Measurements from ENCODE around the gene KDM7A. TPM values are rescaled to one million over a fixed set of nuclear protein-coding genes. Genes with fewer than 3 reads are reported as not detected.

The KDM7A gene
- total RNA-seq, 1 experiment from 2014 or later: 6.6 TPM

GRCh38 chr7:140209866-140210609, 33.3 kb upstream of the KDM7A start:
- no peak overlapping the region for H3K18ac ChIP-seq (ENCODE audit: insufficient read length, low read depth, low read length)
- H3K27ac Mint-ChIP-seq: peak overlapping the region in 1 of 3 experiments; percentile 59; a peak in 1 of 7 replicates
- H3K4ac ChIP-seq (ENCODE audit: low read depth, low read length): no peak overlapping the region
- no peak overlapping the region for H3K56ac ChIP-seq (ENCODE audit: insufficient read length, low read depth, low read length)
- no peak overlapping the region for H3T11ph ChIP-seq (ENCODE audit: low read length)
- no peak overlapping the region for H2AFZ ChIP-seq (ENCODE audit: low read length)
- H2BK12ac ChIP-seq (ENCODE audit: insufficient read length, low read depth, low read length): no peak overlapping the region
- no peaks in the 10 kb centered on the region for H3K79me2 ChIP-seq (ENCODE audit: insufficient read depth, low read length)
- no peak for DNase-seq
- no peak overlapping the region for H3K27ac ChIP-seq (ENCODE audit: insufficient read length, low read depth, low read length)
- H4K20me1 ChIP-seq (ENCODE audit: control insufficient read depth, insufficient read depth, insufficient read length): no peaks in the 10 kb centered on the region
- no peak overlapping the region for H4K8ac ChIP-seq (replicated peaks; ENCODE audit: insufficient read length, low read depth, low read length)
- H3K4me3 Mint-ChIP-seq: no peak overlapping the region
- no peak overlapping the region for H2AK5ac ChIP-seq (ENCODE audit: insufficient read length, low read length)
- H3K4me1 ChIP-seq (ENCODE audit: insufficient read depth, low read length): peaks cover 8% of the 10 kb centered on the region
- no peak for TF ChIP-seq CTCF (conservative IDR thresholded peaks at IDR 0.05)
- no peaks in the 10 kb centered on the region for H3K36me3 Mint-ChIP-seq (ENCODE audit: insufficient read depth in 1 of 3, low read depth in 3 of 3)
- H3K4me1 Mint-ChIP-seq: peaks cover 16 to 18% of the 10 kb centered on the region in 2 experiments
- H2BK120ac ChIP-seq (ENCODE audit: low read depth, low read length, poor library complexity, severe bottlenecking): no peak overlapping the region
- H2BK15ac ChIP-seq (ENCODE audit: low read depth, low read length): no peak overlapping the region
- H3K79me1 ChIP-seq (ENCODE audit: insufficient read depth, low read depth, low read length, poor library complexity, severe bottlenecking): no peaks in the 10 kb centered on the region
- H4K91ac ChIP-seq (ENCODE audit: insufficient read length, low read depth, low read length): no peak overlapping the region
- H2BK20ac ChIP-seq (ENCODE audit: low read depth, low read length, poor library complexity, severe bottlenecking): no peak overlapping the region
- H3K9me3 ChIP-seq (ENCODE audit: control insufficient read depth, low read depth, low read length): no peaks in the 10 kb centered on the region
- H2BK5ac ChIP-seq (ENCODE audit: insufficient read length, low read length): no peak overlapping the region
- H3K27me3 ChIP-seq (ENCODE audit: insufficient read depth, low read length): no peaks in the 10 kb centered on the region
- H3K9me3 Mint-ChIP-seq: peaks cover 0 to 1% of the 10 kb centered on the region in 2 experiments; a peak in 3 of 5 replicates
- no peak overlapping the region for H4K5ac ChIP-seq (ENCODE audit: insufficient read length, low read depth, low read length)
- no peaks in the 10 kb centered on the region for H3K23me2 ChIP-seq (ENCODE audit: insufficient read length, low read depth, low read length, poor library complexity, severe bottlenecking)
- H3K27me3 Mint-ChIP-seq (ENCODE audit: low read depth): peaks cover 4% of the 10 kb centered on the region; the same call in 1 of the 2 replicates
- no peak overlapping the region for H3K9ac ChIP-seq (ENCODE audit: extremely low read depth, insufficient read length, low read length)
- no peak overlapping the region for H3K23ac ChIP-seq (ENCODE audit: insufficient read length, low read depth, low read length)
- no peak overlapping the region; the same call in 1 of the 2 replicates for H3K14ac ChIP-seq (ENCODE audit: insufficient read depth, low read length)
- H3K4me2 ChIP-seq (ENCODE audit: insufficient read depth, insufficient read length, low read length): no peak overlapping the region
- WGBS (ENCODE audit: extremely low coverage, insufficient read length, low lambda C conversion rate): no CpG with 5 or more reads among the region's 17 CpGs

Data from H9 (cell line).